ENCODE results near the gene COTL1.

Gene COTL1

DNA sequence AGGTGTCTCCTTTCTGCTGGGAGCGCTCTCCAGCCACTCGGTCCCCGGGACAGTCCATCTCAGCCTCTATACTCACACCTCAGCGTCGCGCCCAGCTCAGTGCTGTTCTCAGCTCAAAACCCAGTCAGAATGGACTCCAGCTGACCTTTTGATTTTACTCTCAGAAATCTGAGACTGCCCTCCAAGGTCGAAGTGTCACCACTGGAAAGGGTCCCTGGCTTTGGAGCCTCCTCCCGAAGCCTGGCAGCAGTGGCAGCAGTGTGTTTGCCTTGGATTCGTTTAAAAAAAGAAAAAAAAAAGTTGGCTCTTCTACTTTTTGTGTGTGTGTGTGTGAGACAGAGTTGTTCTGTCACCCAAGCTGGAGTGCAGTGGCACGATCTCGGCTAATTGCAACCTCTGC lies 40.8 kb upstream of the COTL1 start:
- no peak overlapping the region for H3K4me3 ChIP-seq (ENCODE audit: insufficient read depth in 1 of 2, low read depth in 1 of 2, low read length in 2 of 2)
- H3K9ac ChIP-seq (ENCODE audit: low read length): no peak overlapping the region
- H2AFZ ChIP-seq (ENCODE audit: low read depth, low read length): no peak overlapping the region
- no peaks in the 10 kb centered on the region for H3K9me3 ChIP-seq (ENCODE audit: control insufficient read depth, low read length)
- DNase-seq: no peak
- no peak overlapping the region for H3K4me2 ChIP-seq (ENCODE audit: low read length, poor library complexity, severe bottlenecking)
- H2BK15ac ChIP-seq (ENCODE audit: low read depth, poor library complexity, severe bottlenecking): no peak overlapping the region
- WGBS: 92% methylated on average over 11 of the region's 11 CpGs
- H3K4ac ChIP-seq (ENCODE audit: low read depth in 1 of 2, low read length in 2 of 2): no peak overlapping the region
- no peak overlapping the region for H3K18ac ChIP-seq (ENCODE audit: low read depth in 1 of 2, low read length in 2 of 2)
- no peak overlapping the region for H4K8ac ChIP-seq (ENCODE audit: low read length)
- H3K4me1 ChIP-seq (ENCODE audit: control insufficient read depth, insufficient read depth, low read depth, low read length): peaks cover 11% of the 10 kb centered on the region
- no peak overlapping the region for H2BK12ac ChIP-seq (ENCODE audit: low read length in 2 of 2)
- H3K14ac ChIP-seq (ENCODE audit: low read length in 2 of 2): no peak overlapping the region
- no peaks in the 10 kb centered on the region for H3K27me3 ChIP-seq (ENCODE audit: control insufficient read depth in 1 of 2, insufficient read depth in 1 of 2, low read length in 2 of 2)
- H4K91ac ChIP-seq (ENCODE audit: low read length): no peak overlapping the region
- peaks cover 74 to 82% of the 10 kb centered on the region in 2 experiments for H3K36me3 ChIP-seq (ENCODE audit: control insufficient read depth in 1 of 2, insufficient read depth in 2 of 2, low read depth in 1 of 2, low read length in 2 of 2)
- peaks cover 47% of the 10 kb centered on the region for H3K79me1 ChIP-seq (replicated peaks; ENCODE audit: low read length, poor library complexity, severe bottlenecking)
- no peak overlapping the region for H2BK120ac ChIP-seq (ENCODE audit: low read depth, low read length)
- H2BK5ac ChIP-seq (ENCODE audit: low read depth, low read length, poor library complexity, severe bottlenecking): no peak overlapping the region
- no peak overlapping the region for H3K23ac ChIP-seq (ENCODE audit: low read length in 2 of 2)
- H3K27ac ChIP-seq (ENCODE audit: low read length, poor library complexity, severe bottlenecking): no peak overlapping the region
- no peak overlapping the region for H2AK5ac ChIP-seq (ENCODE audit: low read length, severe bottlenecking)

DNA sequence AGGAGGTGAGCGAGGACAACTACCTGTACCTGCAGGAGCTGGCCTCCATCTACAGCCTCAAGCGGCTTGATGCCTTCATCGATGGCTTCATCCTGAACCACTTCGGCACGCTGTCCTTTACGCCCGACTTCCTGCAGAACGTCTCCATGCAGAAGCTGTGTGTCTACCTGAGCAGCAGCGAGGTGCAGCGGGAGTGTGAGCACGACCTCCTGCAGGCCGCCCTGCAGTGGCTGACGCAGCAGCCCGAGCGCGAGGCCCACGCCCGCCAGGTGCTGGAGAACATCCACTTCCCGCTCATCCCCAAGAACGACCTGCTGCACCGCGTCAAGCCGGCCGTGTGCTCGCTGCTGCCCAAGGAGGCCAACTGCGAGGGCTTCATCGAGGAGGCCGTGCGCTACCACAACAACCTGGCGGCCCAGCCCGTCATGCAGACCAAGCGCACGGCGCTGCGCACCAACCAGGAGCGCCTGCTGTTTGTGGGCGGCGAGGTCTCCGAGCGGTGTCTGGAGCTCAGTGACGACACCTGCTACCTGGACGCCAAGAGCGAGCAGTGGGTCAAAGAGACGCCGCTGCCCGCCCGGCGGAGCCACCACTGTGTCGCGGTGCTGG lies 39.5 kb upstream of the COTL1 start:
- Histone ChIP-seq H3K79me1 (replicated peaks; ENCODE audit: low read length, poor library complexity, severe bottlenecking) (peaks cover 49% of the 10 kb centered on the region), H3K9ac (ENCODE audit: low read length) (no peak overlapping the region), H3K4me2 (ENCODE audit: low read length, poor library complexity, severe bottlenecking) (no peak overlapping the region), H4K8ac (ENCODE audit: low read length) (no peak overlapping the region), H2AFZ (ENCODE audit: low read depth, low read length) (no peak overlapping the region), H2BK12ac (ENCODE audit: low read length in 2 of 2) (no peak overlapping the region), H3K14ac (ENCODE audit: low read length in 2 of 2) (no peak overlapping the region), H3K4ac (ENCODE audit: low read depth in 1 of 2, low read length in 2 of 2) (no peak overlapping the region), H3K36me3 (ENCODE audit: control insufficient read depth in 1 of 2, insufficient read depth in 2 of 2, low read depth in 1 of 2, low read length in 2 of 2) (peaks cover 75 to 80% of the 10 kb centered on the region in 2 experiments), H3K4me3 (ENCODE audit: insufficient read depth in 1 of 2, low read depth in 1 of 2, low read length in 2 of 2) (no peak overlapping the region), H3K4me1 (ENCODE audit: control insufficient read depth, insufficient read depth, low read depth, low read length) (peaks cover 8% of the 10 kb centered on the region), H2BK120ac (ENCODE audit: low read depth, low read length) (no peak overlapping the region), H2AK5ac (ENCODE audit: low read length, severe bottlenecking) (no peak overlapping the region), H3K23ac (ENCODE audit: low read length in 2 of 2) (no peak overlapping the region), H3K27me3 (ENCODE audit: control insufficient read depth in 1 of 2, insufficient read depth in 1 of 2, low read length in 2 of 2) (no peaks in the 10 kb centered on the region), H3K27ac (ENCODE audit: low read length, poor library complexity, severe bottlenecking) (no peak overlapping the region), H2BK5ac (ENCODE audit: low read depth, low read length, poor library complexity, severe bottlenecking) (no peak overlapping the region), H2BK15ac (ENCODE audit: low read depth, poor library complexity, severe bottlenecking) (no peak overlapping the region), H4K91ac (ENCODE audit: low read length) (no peak overlapping the region), H3K18ac (ENCODE audit: low read depth in 1 of 2, low read length in 2 of 2) (no peak overlapping the region), H3K9me3 (ENCODE audit: control insufficient read depth, low read length) (no peaks in the 10 kb centered on the region)
- WGBS: 98% methylated on average over 50 of the region's 50 CpGs
- no peak for DNase-seq

DNA sequence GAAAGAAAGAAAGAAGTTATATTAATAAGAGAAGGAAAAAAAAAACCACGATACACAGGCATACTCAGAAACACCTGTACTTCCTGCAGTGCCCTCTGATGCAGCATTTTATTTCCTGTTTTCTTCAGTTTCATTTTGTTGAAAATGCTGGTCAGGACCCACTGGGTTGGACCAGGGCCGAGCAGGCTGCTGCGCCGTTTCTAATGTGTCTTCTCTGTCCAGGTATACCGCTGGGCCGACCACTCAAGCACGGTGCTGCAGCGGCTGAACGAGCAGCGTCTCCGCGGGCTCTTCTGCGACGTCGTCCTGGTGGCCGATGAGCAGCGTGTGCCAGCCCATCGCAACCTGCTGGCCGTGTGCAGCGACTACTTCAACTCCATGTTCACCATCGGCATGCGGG lies 38.8 kb upstream of the COTL1 start:
- no peak overlapping the region for H2AFZ ChIP-seq (ENCODE audit: low read depth, low read length)
- H3K4ac ChIP-seq (ENCODE audit: low read depth in 1 of 2, low read length in 2 of 2): no peak overlapping the region
- H3K27ac ChIP-seq (ENCODE audit: low read length, poor library complexity, severe bottlenecking): no peak overlapping the region
- H3K36me3 ChIP-seq (ENCODE audit: control insufficient read depth in 1 of 2, insufficient read depth in 2 of 2, low read depth in 1 of 2, low read length in 2 of 2): peaks cover 69 to 79% of the 10 kb centered on the region in 2 experiments
- no peak overlapping the region for H2BK5ac ChIP-seq (ENCODE audit: low read depth, low read length, poor library complexity, severe bottlenecking)
- no peak overlapping the region for H2BK120ac ChIP-seq (ENCODE audit: low read depth, low read length)
- H3K4me1 ChIP-seq (ENCODE audit: control insufficient read depth, insufficient read depth, low read depth, low read length): peaks cover 2% of the 10 kb centered on the region
- H3K9ac ChIP-seq (ENCODE audit: low read length): no peak overlapping the region
- no peaks in the 10 kb centered on the region for H3K27me3 ChIP-seq (ENCODE audit: control insufficient read depth in 1 of 2, insufficient read depth in 1 of 2, low read length in 2 of 2)
- no peak overlapping the region for H2BK12ac ChIP-seq (ENCODE audit: low read length in 2 of 2)
- H3K9me3 ChIP-seq (ENCODE audit: control insufficient read depth, low read length): no peaks in the 10 kb centered on the region
- WGBS: 97% methylated on average over 21 of the region's 22 CpGs
- no peak overlapping the region for H3K4me2 ChIP-seq (ENCODE audit: low read length, poor library complexity, severe bottlenecking)
- no peak overlapping the region for H3K4me3 ChIP-seq (ENCODE audit: insufficient read depth in 1 of 2, low read depth in 1 of 2, low read length in 2 of 2)
- H3K18ac ChIP-seq (ENCODE audit: low read depth in 1 of 2, low read length in 2 of 2): no peak overlapping the region
- no peak overlapping the region for H2BK15ac ChIP-seq (ENCODE audit: low read depth, poor library complexity, severe bottlenecking)
- no peak overlapping the region for H2AK5ac ChIP-seq (ENCODE audit: low read length, severe bottlenecking)
- no peak overlapping the region for H3K14ac ChIP-seq (ENCODE audit: low read length in 2 of 2)
- no peak for DNase-seq
- H3K79me1 ChIP-seq (replicated peaks; ENCODE audit: low read length, poor library complexity, severe bottlenecking): peaks cover 45% of the 10 kb centered on the region
- no peak overlapping the region for H4K8ac ChIP-seq (ENCODE audit: low read length)
- peak overlapping the region; percentile 27 for H4K91ac ChIP-seq (ENCODE audit: low read length)
- H3K23ac ChIP-seq (ENCODE audit: low read length in 2 of 2): no peak overlapping the region

DNA sequence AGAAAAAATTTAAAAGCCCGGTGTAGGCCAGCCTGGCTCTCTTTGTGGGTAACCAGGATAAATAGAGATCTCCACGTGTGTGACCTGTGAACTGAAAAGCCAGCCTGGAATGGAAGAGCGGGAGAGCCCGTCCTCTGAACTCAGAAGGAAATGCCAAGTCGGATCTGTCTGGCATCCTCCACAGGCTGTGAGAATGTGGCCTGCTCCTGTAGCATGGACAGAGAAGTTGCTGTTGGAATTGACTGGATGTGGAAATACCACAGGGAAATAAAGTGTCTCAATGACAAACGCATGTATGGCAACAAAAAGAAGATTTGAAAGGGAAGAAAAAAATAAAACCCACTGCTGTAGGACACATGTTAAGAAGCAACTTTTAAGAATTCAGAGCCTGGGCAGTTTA lies 37.1 kb upstream of the COTL1 start:
- H2AFZ ChIP-seq (ENCODE audit: low read depth, low read length): no peak overlapping the region
- no peak overlapping the region for H4K8ac ChIP-seq (ENCODE audit: low read length)
- 78% methylated on average over 6 of the region's 6 CpGs for WGBS
- no peak overlapping the region for H2BK15ac ChIP-seq (ENCODE audit: low read depth, poor library complexity, severe bottlenecking)
- no peaks in the 10 kb centered on the region for H3K9me3 ChIP-seq (ENCODE audit: control insufficient read depth, low read length)
- H3K14ac ChIP-seq (ENCODE audit: low read length in 2 of 2): no peak overlapping the region
- H3K27ac ChIP-seq (ENCODE audit: low read length, poor library complexity, severe bottlenecking): no peak overlapping the region
- no peak overlapping the region for H3K23ac ChIP-seq (ENCODE audit: low read length in 2 of 2)
- no peak overlapping the region for H4K91ac ChIP-seq (ENCODE audit: low read length)
- H3K9ac ChIP-seq (ENCODE audit: low read length): no peak overlapping the region
- DNase-seq: no peak
- H2BK120ac ChIP-seq (ENCODE audit: low read depth, low read length): no peak overlapping the region
- H3K27me3 ChIP-seq (ENCODE audit: control insufficient read depth in 1 of 2, insufficient read depth in 1 of 2, low read length in 2 of 2): no peaks in the 10 kb centered on the region
- H3K4me3 ChIP-seq (ENCODE audit: insufficient read depth in 1 of 2, low read depth in 1 of 2, low read length in 2 of 2): no peak overlapping the region
- H3K18ac ChIP-seq (ENCODE audit: low read depth in 1 of 2, low read length in 2 of 2): no peak overlapping the region
- peaks cover 40% of the 10 kb centered on the region for H3K79me1 ChIP-seq (replicated peaks; ENCODE audit: low read length, poor library complexity, severe bottlenecking)
- peaks cover 53 to 71% of the 10 kb centered on the region in 2 experiments for H3K36me3 ChIP-seq (ENCODE audit: control insufficient read depth in 1 of 2, insufficient read depth in 2 of 2, low read depth in 1 of 2, low read length in 2 of 2)
- peaks cover 5% of the 10 kb centered on the region for H3K4me1 ChIP-seq (ENCODE audit: control insufficient read depth, insufficient read depth, low read depth, low read length)
- no peak overlapping the region for H3K4ac ChIP-seq (ENCODE audit: low read depth in 1 of 2, low read length in 2 of 2)
- H3K4me2 ChIP-seq (ENCODE audit: low read length, poor library complexity, severe bottlenecking): no peak overlapping the region
- H2BK5ac ChIP-seq (ENCODE audit: low read depth, low read length, poor library complexity, severe bottlenecking): no peak overlapping the region
- H2AK5ac ChIP-seq (ENCODE audit: low read length, severe bottlenecking): no peak overlapping the region
- no peak overlapping the region for H2BK12ac ChIP-seq (ENCODE audit: low read length in 2 of 2)

Data from mesenchymal stem cell (in vitro differentiated cells and primary cell).